DOHH2 (cell line): Measurements from ENCODE around the gene NCLN.

ENCODE experiments used
- CTCF ChIP-seq: fragments of 200-600 bp; sonication (generic); IDR thresholded peaks from one replicate; pipeline ENCODE4 v1.5.1; 2014; ENCODE audit warnings: antibody characterized with exemption, mild to moderate bottlenecking, low read depth, low read length; ENCODE audit not compliant: poor library complexity, severe bottlenecking
- EZH2phosphoT487 ChIP-seq: fragments of 200-600 bp; sonication (generic); IDR thresholded peaks from 2 replicates; pipeline ENCODE4 v1.6.1; 2017; ENCODE audit warnings: borderline replicate concordance, mild to moderate bottlenecking, antibody characterized with exemption, low read length, moderate library complexity, mixed read lengths

- TF ChIP-seq CTCF (no peak), EZH2phosphoT487 (no peak)
These were observed 11.1 kb downstream of the NCLN start for GRCh38 chr19:3196933-3197205.
